ENCODE results near the gene SUSD6. TPM values are rescaled to one million over a fixed set of nuclear protein-coding genes. Genes with fewer than 3 reads are reported as not detected.

The SUSD6 gene
- total and polyA plus RNA-seq, 2 experiments from 2014 or later = 2.8 to 3.4 TPM

GRCh38 chr14:69687606-69688298, 76.4 kb downstream of the SUSD6 start (continued):
- TF ChIP-seq CTCF (conservative IDR thresholded peaks at IDR 0.05; ENCODE audit: low read depth in 2 of 2) (no peak), CREB1 (CRISPR knock-in tag; IDR thresholded peaks at IDR 0.05; ENCODE audit: low read depth) (no peak), ZNF331 (CRISPR knock-in tag; IDR thresholded peaks at IDR 0.05; ENCODE audit: low read depth) (no peak)

GRCh38 chr14:69688299-69688649, 76.9 kb downstream of the SUSD6 start:
- ATAC-seq (no peak), DNase-seq (ENCODE audit: low spot score) (no peak)
- no peaks in the 10 kb centered on the region for H3K36me3 Mint-ChIP-seq (ENCODE audit: low read depth)
- H3K9me2 ChIP-seq (ENCODE audit: insufficient read depth) = no peaks in the 10 kb centered on the region
- H3K36me3 ChIP-seq (ENCODE audit: insufficient read depth) = no peaks in the 10 kb centered on the region
- H3K27me3 Mint-ChIP-seq (ENCODE audit: insufficient read depth, low read depth, poor library complexity) = peaks cover 2% of the 10 kb centered on the region
- H2AFZ ChIP-seq = no peak overlapping the region
- no peak overlapping the region for H3K4me2 ChIP-seq
- no peaks in the 10 kb centered on the region for H3F3A ChIP-seq (replicated peaks; ENCODE audit: low read depth)
- no peak overlapping the region for H3K4me3 Mint-ChIP-seq
- no peaks in the 10 kb centered on the region for H3K27me3 ChIP-seq (ENCODE audit: insufficient read depth)
- H3K27ac ChIP-seq (ENCODE audit: low read depth) = no peak overlapping the region
- H4K20me1 ChIP-seq (replicated peaks; ENCODE audit: insufficient read depth) = no peaks in the 10 kb centered on the region
- no peaks in the 10 kb centered on the region for H3K79me2 ChIP-seq (replicated peaks; ENCODE audit: insufficient read depth)
- H3K4me1 Mint-ChIP-seq = peaks cover 21% of the 10 kb centered on the region
- H3K4me3 ChIP-seq = no peak overlapping the region
- H3K9me3 Mint-ChIP-seq = no peaks in the 10 kb centered on the region
- no peaks in the 10 kb centered on the region for H3K4me1 ChIP-seq (ENCODE audit: insufficient read depth)
- no peak overlapping the region for H3K27ac Mint-ChIP-seq
- no peak for TF ChIP-seq POLR2AphosphoS5 (IDR thresholded peaks at IDR 0.05; ENCODE audit: low read depth)
- TF ChIP-seq ETS1 (IDR thresholded peaks at IDR 0.05) = no peak
- TF ChIP-seq ZNF114 (CRISPR knock-in tag; IDR thresholded peaks at IDR 0.05) = no peak
- TF ChIP-seq CREB1 (CRISPR knock-in tag; IDR thresholded peaks at IDR 0.05; ENCODE audit: low read depth) = no peak
- no peak for TF ChIP-seq ZNF462 (CRISPR knock-in tag; IDR thresholded peaks at IDR 0.05)
- no peak for TF ChIP-seq NANOG (IDR thresholded peaks at IDR 0.05; ENCODE audit: borderline replicate concordance)
- TF ChIP-seq EZH2 (IDR thresholded peaks at IDR 0.05; ENCODE audit: low read depth, unreplicated experiment) = no peak
- TF ChIP-seq EZH2phosphoT487 (IDR thresholded peaks at IDR 0.05; ENCODE audit: unreplicated experiment) = no peak
- no peak for TF ChIP-seq STAT1 (IDR thresholded peaks at IDR 0.05; ENCODE audit: unreplicated experiment)
- TF ChIP-seq ZNF331 (CRISPR knock-in tag; IDR thresholded peaks at IDR 0.05; ENCODE audit: low read depth) = no peak
- no peak for TF ChIP-seq CTCF (conservative IDR thresholded peaks at IDR 0.05; ENCODE audit: low read depth in 2 of 2)

All from GM23338 (cell line).